ENCODE data around the gene DNAH8.

Gene DNAH8

DNA sequence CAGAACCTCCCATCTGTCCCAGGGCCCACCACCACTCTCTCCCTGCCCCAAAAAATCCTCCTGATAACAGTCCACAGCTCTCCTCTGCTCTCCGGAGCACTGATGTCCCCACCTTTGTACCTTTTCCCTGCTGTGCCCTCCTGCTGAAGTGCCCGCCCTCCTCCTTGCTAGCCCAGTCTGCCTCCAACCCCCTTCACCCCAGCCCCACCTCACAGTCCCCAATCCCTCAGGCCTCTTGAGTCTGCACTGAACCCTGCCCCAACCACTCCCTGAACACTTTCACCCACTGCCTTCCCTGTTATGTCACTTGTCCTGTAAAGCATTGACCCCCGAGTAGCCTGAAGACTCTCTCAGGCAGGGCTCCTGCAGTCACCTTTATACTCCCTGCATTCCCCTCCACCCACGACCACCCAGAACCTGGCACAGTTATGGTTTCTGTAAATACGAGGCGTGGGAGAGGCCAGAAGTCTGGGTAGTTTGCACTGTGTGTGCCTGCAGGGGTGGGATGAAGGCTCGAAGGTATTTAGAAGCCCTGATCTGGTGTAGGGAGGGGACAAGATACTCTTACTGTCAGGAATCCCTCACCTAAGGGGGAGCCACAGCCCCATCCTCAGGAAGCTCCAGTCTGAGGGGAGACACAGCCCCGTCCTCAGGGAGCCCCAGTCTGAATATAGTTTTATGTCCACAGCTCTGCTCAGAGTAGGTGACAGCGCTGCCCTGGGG, 338.9 kb downstream of the DNAH8 start:
- DNase-seq: no peak

DNA sequence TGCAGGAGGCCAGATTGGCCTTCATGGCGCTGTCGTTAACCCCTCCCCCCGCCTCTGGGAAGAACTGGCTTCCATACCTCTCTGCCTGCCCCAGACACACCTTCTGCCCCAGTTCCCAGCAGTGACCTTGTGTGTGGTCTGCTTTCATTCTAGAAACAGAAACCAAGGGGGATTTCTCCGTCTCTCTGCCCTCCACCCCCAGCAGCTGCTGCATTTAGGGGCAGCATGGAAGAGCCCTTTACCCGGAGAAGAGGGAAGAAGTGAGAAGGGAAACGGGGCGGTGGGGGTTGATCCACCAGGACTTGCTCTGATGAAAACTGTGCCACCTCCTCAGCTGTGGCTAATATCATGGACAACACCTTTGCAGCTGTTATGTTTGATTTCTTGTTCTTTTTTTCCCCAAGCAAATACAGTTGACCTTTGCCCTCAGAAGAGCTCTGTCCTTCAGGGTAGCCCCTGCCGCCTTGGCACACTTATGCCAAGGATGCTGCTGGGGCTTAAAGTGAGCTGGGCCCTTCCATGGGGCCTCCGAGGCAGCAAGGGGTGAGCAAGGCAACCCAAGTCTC, 339.5 kb downstream of the DNAH8 start:
- DNase-seq: no peak

GRCh38 chr6:39055661-39056060, 340.6 kb downstream of the DNAH8 start:
- no peak for DNase-seq

DNA sequence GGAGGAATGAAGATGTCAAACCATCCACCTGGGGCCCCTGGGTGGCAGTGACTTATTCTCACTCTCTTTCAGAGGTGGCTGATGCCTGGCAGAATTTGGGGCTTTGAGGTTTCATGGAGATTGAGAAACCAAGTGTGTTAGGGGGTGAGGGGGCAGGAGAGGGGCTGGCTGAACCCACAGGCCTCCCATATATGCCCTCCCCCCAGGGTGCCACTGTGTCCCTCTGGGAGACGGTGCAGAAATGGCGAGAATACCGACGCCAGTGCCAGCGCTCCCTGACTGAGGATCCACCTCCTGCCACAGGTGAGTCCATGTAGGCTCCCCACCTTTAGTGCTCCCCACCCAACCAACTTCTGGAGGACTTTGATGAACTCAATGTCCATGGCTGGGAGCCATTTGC, 341.1 kb downstream of the DNAH8 start:
- DNase-seq: no peak

- DNase-seq: no peak
These were observed 341.6 kb downstream of the DNAH8 start for GRCh38 chr6:39056681-39057080.

- no peak for DNase-seq
These were observed 342.4 kb downstream of the DNAH8 start for GRCh38 chr6:39057251-39058155.

GRCh38 chr6:39058471-39059147, 343.5 kb downstream of the DNAH8 start:
- DNase-seq: no peak

GRCh38 chr6:39059496-39060310, 344.6 kb downstream of the DNAH8 start:
- DNase-seq: no peak

GRCh38 chr6:39060467-39061160, 345.5 kb downstream of the DNAH8 start:
- no peak for DNase-seq

GRCh38 chr6:39061182-39061581, 346.1 kb downstream of the DNAH8 start:
- no peak for DNase-seq

DNA sequence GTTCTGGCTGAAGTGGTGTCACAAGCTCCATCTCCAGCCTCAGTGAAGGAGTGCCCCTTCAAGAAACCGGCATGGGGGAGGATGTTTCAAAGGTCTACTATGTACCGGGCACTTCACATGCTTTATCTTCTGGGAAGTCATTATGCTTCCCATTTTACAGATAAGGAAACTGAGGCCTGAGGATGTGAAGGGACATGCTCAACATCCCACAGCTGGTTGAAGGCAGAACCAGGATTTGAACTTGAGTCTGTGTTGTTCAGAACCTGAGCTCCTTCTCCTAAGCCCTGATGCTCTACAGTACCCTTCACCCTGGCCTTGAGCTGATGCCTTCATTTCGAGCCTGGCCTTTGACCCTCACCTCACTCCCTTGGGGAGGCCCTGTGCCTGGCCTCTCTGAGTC, 346.5 kb downstream of the DNAH8 start:
- DNase-seq: no peak

DNA sequence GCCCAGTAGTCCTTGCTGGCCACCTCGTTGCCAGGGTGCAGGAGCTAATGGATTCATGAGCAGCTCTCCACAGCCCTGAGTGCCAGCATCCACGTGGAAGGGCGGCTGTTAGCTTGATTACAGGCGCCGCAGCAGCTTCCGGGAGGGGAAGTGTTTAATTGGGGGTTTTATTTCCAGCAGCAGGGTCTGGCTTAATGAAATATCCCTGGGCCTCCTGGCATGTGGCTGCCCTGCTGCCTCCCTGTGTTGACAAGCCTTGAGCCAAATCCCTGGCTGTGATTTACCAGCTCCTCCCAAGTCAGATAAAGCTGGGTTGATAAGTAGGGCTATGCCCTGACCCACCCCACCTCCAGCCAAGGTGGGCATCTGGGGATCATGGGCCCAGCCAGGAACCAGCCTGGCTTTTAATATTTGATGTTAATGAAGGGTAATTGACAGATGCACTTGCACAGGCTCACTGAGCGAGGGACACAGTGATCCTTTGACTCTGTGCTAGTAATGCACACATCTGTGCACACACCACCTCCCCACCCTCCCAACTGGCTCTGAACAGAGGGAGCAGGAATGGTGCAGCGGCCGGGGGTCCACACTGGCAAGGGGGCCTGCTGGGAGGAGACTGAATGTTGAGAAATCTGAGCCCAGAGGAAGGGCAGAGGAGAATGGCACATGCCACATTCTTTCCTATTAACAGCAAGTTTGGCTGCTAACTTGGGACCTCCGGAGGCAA, 347.1 kb downstream of the DNAH8 start:
- no peak for DNase-seq

DNA sequence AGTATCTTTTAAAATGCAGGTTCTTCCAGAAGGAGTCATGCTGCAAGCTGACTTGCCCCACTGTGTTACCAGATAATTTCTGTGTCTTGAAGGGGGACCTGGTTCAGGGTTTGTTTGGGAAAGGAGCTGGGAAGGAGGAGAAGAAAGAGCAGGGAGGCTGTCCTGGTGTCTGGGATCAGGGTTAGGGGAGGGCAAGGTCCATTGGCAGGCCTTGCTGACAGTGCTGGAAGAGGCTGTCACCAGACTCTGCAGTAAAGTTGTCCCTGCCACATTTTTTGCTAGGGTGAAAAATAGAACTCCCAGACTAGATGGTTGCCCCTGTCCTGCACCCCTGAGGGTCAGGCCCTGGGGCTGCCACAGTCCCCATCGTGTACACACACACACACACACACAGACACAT, 348.4 kb downstream of the DNAH8 start:
- no peak for DNase-seq

DNA sequence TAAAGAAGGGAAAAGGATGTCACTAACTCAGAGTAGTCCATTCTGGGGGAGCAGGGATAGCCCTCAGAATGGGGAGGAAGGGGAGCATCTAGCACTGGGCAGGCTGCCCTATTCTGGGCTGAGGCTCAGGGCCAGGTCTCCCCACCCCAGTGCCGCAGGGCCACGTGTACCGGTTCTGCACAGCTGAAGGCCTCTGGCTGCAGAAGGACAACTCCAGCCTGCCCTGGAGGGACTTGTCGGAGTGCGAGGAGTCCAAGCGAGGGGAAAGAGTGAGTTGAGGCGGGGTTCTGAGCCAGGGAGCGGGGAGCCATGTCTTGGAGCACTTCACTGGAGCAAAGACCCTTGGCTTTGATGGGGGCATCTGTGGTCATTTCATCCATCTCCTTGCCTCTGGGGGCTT, 350.4 kb downstream of the DNAH8 start:
- DNase-seq: no peak

GRCh38 chr6:39068391-39068790, 353.3 kb downstream of the DNAH8 start:
- DNase-seq: no peak

DNA sequence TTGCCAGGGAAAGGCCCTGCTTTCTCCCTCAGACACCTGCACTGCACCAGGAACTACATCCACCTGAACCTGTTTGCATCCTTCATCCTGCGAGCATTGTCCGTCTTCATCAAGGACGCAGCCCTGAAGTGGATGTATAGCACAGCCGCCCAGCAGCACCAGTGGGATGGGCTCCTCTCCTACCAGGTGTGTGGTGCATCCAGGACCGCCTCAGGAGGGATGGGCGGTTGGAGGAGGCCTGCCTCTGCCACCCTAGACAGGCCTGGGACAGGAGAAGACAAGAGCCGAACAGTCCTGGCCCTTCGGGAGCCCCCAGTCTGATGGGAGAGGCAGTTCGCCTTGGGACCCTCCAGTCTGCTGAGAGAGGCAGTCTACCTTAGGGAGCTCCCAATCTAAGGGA, 357.7 kb downstream of the DNAH8 start:
- no peak for DNase-seq

- DNase-seq: no peak
These were observed 358.6 kb downstream of the DNAH8 start for GRCh38 chr6:39073471-39074355.

- no peak for DNase-seq
These were observed 359.4 kb downstream of the DNAH8 start for GRCh38 chr6:39074486-39074885.

GRCh38 chr6:39075010-39075686, 360.0 kb downstream of the DNAH8 start:
- DNase-seq: no peak
